SK-N-SH (cell line): ENCODE data around the gene NR2F1-AS1.

Experiments used
- CTCF ChIP-seq: fragments of 200-600 bp; sonication (generic); IDR thresholded peaks from 2 replicates; pipeline ENCODE4 v1.6.1; 2017; ENCODE audit warnings: antibody characterized with exemption, mild to moderate bottlenecking, moderate library complexity
- FOXM1 ChIP-seq: IDR thresholded peaks from 2 replicates; pipeline ENCODE4 v1.4.0; 2012; ENCODE audit warnings: low read depth, mild to moderate bottlenecking
- RAD21 ChIP-seq: IDR thresholded peaks from 2 replicates; pipeline ENCODE4 v1.6.1; 2012; ENCODE audit warnings: mild to moderate bottlenecking, low read length
- REST ChIP-seq: IDR thresholded peaks from 2 replicates; pipeline ENCODE4 v1.6.1; 2012; ENCODE audit warnings: mild to moderate bottlenecking, low read depth, low read length, moderate library complexity

GRCh38 chr5:93385655-93386054, 195.4 kb downstream of the NR2F1-AS1 start:
- TF ChIP-seq REST: no peak
- no peak for TF ChIP-seq CTCF
- no peak for TF ChIP-seq RAD21
- no peak for TF ChIP-seq FOXM1
